Vagina (tissue), 2 donors: ENCODE measurements around the gene DUSP22. TPM values are rescaled to one million over a fixed set of nuclear protein-coding genes. Genes with fewer than 3 reads are reported as not detected.
"Not testable (repeated sequence)": the region's sequence is repeated elsewhere in the genome, so short reads cannot be mapped to it uniquely, and the experiment has no call there.

ENCODE experiments used
- DNase-seq, 2 donors: peaks; one replicate each; pipeline ENCODE4 v3.0.0-alpha.2; 2017; ENCODE audit errors: extremely low spot score in 2 of 2
- H3K27ac ChIP-seq: fragments of 200-600 bp; sonication (generic); one replicate; pipeline ENCODE4 v1.5.1; 2019
- H3K27me3 ChIP-seq: fragments of 200-600 bp; sonication (generic); one replicate; pipeline ENCODE4 v1.5.1; 2019
- H3K36me3 ChIP-seq, 2 donors: fragments of 200-600 bp; sonication (generic); one replicate each; pipeline ENCODE4 v1.5.1; 2017 to 2019
- H3K4me1 ChIP-seq: fragments of 200-600 bp; sonication (generic); one replicate; pipeline ENCODE4 v1.5.1; 2019
- H3K4me3 ChIP-seq, 2 donors: fragments of 200-600 bp; sonication (generic); 1 replicate in 1 of 2; 2 replicates in 1 of 2; pipeline ENCODE4 v1.5.1; 2016 to 2019
- H3K9me3 ChIP-seq: fragments of 200-600 bp; sonication (generic); one replicate; pipeline ENCODE4 v1.5.1; 2019
- CTCF ChIP-seq, 3 experiments: fragments of 450-650 bp in 2 of 3; fragments of 200-600 bp in 1 of 3; sonication (generic) in 1 of 3; IDR thresholded peaks; one replicate each; pipeline ENCODE4 v1.5.1; 2017 to 2019; ENCODE audit warnings: antibody characterized with exemption in 3 of 3, mild to moderate bottlenecking in 2 of 3, moderate library complexity in 2 of 3
- POLR2A ChIP-seq, 2 donors: fragments of 450-650 bp; IDR thresholded peaks; one replicate each; pipeline ENCODE4 v1.6.1; 2017; ENCODE audit warnings: antibody characterized with exemption in 2 of 2, mild to moderate bottlenecking in 2 of 2, moderate library complexity in 2 of 2
- POLR2AphosphoS5 ChIP-seq, 2 donors: sonication (generic); formaldehyde crosslinking; IDR thresholded peaks; one replicate each; pipeline ENCODE4 v1.9.0; 2017; ENCODE audit warnings: antibody characterized with exemption in 2 of 2, mild to moderate bottlenecking in 2 of 2, low read depth in 1 of 2; ENCODE audit not compliant: insufficient read depth in 1 of 2
- intact Hi-C: fragments of 100-400 bp; cut with DNase I; formaldehyde crosslinking; loops from one replicate; pipeline ENCODE4 v1.15.1; 2023
- total RNA-seq: library from RNA; depleted of rRNA; stranded (reverse); fragments of >200 nt; gene quantifications from one replicate; pipeline ENCODE4 v1.2.3, GENCODE V29; 2016

The DUSP22 gene
- total RNA-seq, 1 donor from 2014 or later = 57.5 TPM

GRCh38 chr6:282867-283416 is 9.3 kb upstream of the DUSP22 start:
- Histone ChIP-seq H3K9me3 (no peaks in the 10 kb centered on the region), H3K27ac (no peak overlapping the region), H3K4me1 (no peaks in the 10 kb centered on the region), H3K4me3 (no peak overlapping the region), H3K27me3 (no peaks in the 10 kb centered on the region), H3K36me3 (no peaks in the 10 kb centered on the region)
- DNase-seq = peak in 1 of 2 donors; percentile 78
- TF ChIP-seq POLR2A (IDR thresholded peaks at IDR 0.05) = no peak
- no peak for TF ChIP-seq CTCF (IDR thresholded peaks at IDR 0.05)
- TF ChIP-seq POLR2AphosphoS5 (IDR thresholded peaks at IDR 0.05; ENCODE audit: insufficient read depth in 1 of 2, low read depth in 1 of 2) = no peak
- intact Hi-C loops = no loop called here

- Histone ChIP-seq H3K4me1 (no peaks in the 10 kb centered on the region), H3K27ac (no peak overlapping the region), H3K4me3 (no peak overlapping the region), H3K36me3 (no peaks in the 10 kb centered on the region), H3K27me3 (no peaks in the 10 kb centered on the region), H3K9me3 (no peaks in the 10 kb centered on the region)
- intact Hi-C loops = no loop called here
- no peak for TF ChIP-seq POLR2AphosphoS5 (IDR thresholded peaks at IDR 0.05; ENCODE audit: insufficient read depth in 1 of 2, low read depth in 1 of 2)
- TF ChIP-seq CTCF (IDR thresholded peaks at IDR 0.05) = no peak
- TF ChIP-seq POLR2A (IDR thresholded peaks at IDR 0.05) = no peak
- no peak for DNase-seq
Observed at GRCh38 chr6:284486-284885, 7.8 kb upstream of the DUSP22 start.

DNA sequence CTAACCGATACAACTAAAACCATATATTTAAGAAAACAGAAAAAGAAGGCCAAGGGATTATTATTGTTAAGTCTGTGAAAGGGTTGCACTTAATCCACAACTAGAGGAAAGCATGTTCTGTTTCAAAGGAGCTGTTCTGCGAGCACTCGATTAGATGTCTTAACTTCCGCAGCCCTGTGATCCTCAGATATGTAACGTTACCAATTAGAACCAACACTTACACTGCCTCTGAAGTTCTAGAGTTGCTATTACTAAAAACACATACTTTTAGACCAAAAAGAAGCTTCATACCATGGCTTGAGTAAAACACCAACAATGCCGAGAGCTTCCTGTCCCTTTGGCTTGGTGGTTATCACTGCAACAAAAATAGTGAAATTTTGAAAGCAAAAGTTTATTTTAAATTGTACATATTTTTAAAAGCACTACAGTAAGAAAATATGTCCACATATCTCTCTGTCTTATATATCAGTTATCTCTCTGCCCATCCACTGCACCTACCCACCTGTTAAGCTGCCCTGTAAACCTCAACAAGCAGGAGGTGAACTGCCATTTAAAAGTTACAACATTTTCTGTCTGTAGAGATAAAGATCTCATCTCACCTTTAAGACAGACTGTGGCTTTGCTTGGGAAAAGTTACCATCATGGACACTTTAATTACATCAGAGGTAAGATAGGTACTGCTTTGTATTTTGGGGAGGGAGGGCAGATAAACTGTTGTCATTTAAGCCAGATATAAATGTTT is 7.1 kb upstream of the DUSP22 start:
- H3K9me3 ChIP-seq = no peaks in the 10 kb centered on the region
- TF ChIP-seq POLR2A (IDR thresholded peaks at IDR 0.05) = no peak
- TF ChIP-seq CTCF (IDR thresholded peaks at IDR 0.05) = no peak
- no peak overlapping the region for H3K27ac ChIP-seq
- no peaks in the 10 kb centered on the region for H3K36me3 ChIP-seq
- no peaks in the 10 kb centered on the region for H3K27me3 ChIP-seq
- intact Hi-C loops = no loop called here
- no peak overlapping the region for H3K4me3 ChIP-seq
- no peak for DNase-seq
- no peaks in the 10 kb centered on the region for H3K4me1 ChIP-seq

DNA sequence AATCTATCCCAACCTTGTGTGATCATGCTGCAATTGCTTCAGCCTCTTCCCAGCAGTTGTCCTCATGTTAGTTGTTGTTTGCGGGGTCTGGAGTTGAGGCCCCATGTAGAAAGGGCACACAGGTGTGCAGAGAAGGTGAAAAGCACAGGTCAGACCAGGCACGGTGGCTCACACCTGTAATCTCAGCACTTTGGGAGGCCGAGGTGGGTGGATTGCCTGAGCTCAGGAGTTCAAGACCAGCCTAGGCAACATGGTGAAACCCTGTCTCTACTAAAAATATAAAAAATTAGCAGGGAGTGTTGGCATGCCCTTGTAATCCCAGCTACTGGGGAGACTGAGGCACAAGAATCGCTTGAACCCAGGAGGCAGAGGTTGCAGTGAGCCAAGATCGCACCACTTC is 6.4 kb upstream of the DUSP22 start:
- H3K27me3 ChIP-seq, H3K27ac ChIP-seq, H3K36me3 ChIP-seq, H3K4me3 ChIP-seq, intact Hi-C loops, H3K4me1 ChIP-seq, DNase-seq, H3K9me3 ChIP-seq: not testable (repeated sequence)

GRCh38 chr6:286681-287488 is 5.4 kb upstream of the DUSP22 start:
- Histone ChIP-seq H3K4me3 (no peak overlapping the region), H3K36me3 (no peaks in the 10 kb centered on the region), H3K9me3 (no peaks in the 10 kb centered on the region), H3K27ac (no peak overlapping the region), H3K4me1 (peaks cover 10% of the 10 kb centered on the region), H3K27me3 (no peaks in the 10 kb centered on the region)
- TF ChIP-seq CTCF (IDR thresholded peaks at IDR 0.05) = no peak
- no peak for TF ChIP-seq POLR2AphosphoS5 (IDR thresholded peaks at IDR 0.05; ENCODE audit: insufficient read depth in 1 of 2, low read depth in 1 of 2)
- no peak for TF ChIP-seq POLR2A (IDR thresholded peaks at IDR 0.05)
- intact Hi-C loops = no loop called here
- DNase-seq = no peak
